Chondrocyte (in vitro differentiated cells): ENCODE results near the gene CDK5. TPM values are rescaled to one million over a fixed set of nuclear protein-coding genes. Genes with fewer than 3 reads are reported as not detected.

Source experiments
- DNase-seq: peaks from one replicate; pipeline ENCODE4 v3.0.0; 2021; ENCODE audit warnings: mixed read lengths, low spot score
- H3K27ac Mint-ChIP-seq: one replicate; pipeline ENCODE4 v1.8.0; 2021; ENCODE audit warnings: mild to moderate bottlenecking, moderate library complexity, mixed read lengths; ENCODE audit not compliant: unreplicated experiment
- H3K27me3 Mint-ChIP-seq: 2 replicates; pipeline ENCODE4 v1.8.0; 2021; ENCODE audit warnings: low read depth, mixed read lengths
- H3K36me3 Mint-ChIP-seq: 2 replicates; pipeline ENCODE4 v1.8.0; 2021; ENCODE audit warnings: low read depth, mixed read lengths
- H3K4me1 Mint-ChIP-seq: 2 replicates; pipeline ENCODE4 v1.8.0; 2021; ENCODE audit warnings: low read depth, mild to moderate bottlenecking, mixed read lengths
- H3K4me3 Mint-ChIP-seq: one replicate; pipeline ENCODE4 v1.8.0; 2021; ENCODE audit warnings: mild to moderate bottlenecking, moderate library complexity, mixed read lengths; ENCODE audit not compliant: unreplicated experiment
- H3K9me3 Mint-ChIP-seq: 2 replicates; pipeline ENCODE4 v1.8.0; 2021; ENCODE audit warnings: low read depth, mixed read lengths
- total RNA-seq: library from RNA; stranded (reverse); gene quantifications from 3 replicates; pipeline ENCODE4 v1.2.1, GENCODE V29; 2021
- TF ChIP-seq, protein P1 (sequence below): fragments of 200-600 bp; sonication (generic); IDR thresholded peaks from 2 replicates; pipeline ENCODE4 v1.5.0; 2021; ENCODE audit warnings: antibody characterized with exemption, mild to moderate bottlenecking, moderate library complexity

Gene CDK5
- total RNA-seq, 1 donor from 2014 or later: 24.0 TPM

DNA sequence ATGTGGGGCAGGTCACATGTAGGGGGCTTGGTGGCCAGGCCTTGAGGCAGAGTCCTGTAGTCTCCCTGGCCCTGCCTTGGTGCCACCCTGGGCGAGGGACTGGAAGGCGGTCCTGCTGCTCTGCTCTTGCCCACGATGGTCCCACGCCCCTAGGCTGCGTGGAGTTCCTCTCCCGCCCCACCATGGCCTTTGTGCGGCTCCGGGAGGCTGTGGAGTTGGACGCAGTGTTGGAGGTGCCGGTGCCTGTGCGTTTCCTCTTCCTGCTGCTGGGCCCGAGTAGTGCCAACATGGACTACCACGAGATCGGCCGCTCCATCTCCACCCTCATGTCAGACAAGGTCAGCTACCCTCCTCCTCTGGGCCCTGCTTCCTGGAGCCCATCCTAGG, 12.9 kb upstream of the CDK5 start:
- H3K4me1 Mint-ChIP-seq: peaks cover 11% of the 10 kb centered on the region
- TF ChIP-seq, protein P1, sequence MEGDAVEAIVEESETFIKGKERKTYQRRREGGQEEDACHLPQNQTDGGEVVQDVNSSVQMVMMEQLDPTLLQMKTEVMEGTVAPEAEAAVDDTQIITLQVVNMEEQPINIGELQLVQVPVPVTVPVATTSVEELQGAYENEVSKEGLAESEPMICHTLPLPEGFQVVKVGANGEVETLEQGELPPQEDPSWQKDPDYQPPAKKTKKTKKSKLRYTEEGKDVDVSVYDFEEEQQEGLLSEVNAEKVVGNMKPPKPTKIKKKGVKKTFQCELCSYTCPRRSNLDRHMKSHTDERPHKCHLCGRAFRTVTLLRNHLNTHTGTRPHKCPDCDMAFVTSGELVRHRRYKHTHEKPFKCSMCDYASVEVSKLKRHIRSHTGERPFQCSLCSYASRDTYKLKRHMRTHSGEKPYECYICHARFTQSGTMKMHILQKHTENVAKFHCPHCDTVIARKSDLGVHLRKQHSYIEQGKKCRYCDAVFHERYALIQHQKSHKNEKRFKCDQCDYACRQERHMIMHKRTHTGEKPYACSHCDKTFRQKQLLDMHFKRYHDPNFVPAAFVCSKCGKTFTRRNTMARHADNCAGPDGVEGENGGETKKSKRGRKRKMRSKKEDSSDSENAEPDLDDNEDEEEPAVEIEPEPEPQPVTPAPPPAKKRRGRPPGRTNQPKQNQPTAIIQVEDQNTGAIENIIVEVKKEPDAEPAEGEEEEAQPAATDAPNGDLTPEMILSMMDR: no peak
- no peak overlapping the region for H3K27ac Mint-ChIP-seq
- H3K36me3 Mint-ChIP-seq: peaks cover 25% of the 10 kb centered on the region
- H3K27me3 Mint-ChIP-seq: no peaks in the 10 kb centered on the region
- no peaks in the 10 kb centered on the region for H3K9me3 Mint-ChIP-seq
- H3K4me3 Mint-ChIP-seq: no peak overlapping the region
- DNase-seq: no peak

DNA sequence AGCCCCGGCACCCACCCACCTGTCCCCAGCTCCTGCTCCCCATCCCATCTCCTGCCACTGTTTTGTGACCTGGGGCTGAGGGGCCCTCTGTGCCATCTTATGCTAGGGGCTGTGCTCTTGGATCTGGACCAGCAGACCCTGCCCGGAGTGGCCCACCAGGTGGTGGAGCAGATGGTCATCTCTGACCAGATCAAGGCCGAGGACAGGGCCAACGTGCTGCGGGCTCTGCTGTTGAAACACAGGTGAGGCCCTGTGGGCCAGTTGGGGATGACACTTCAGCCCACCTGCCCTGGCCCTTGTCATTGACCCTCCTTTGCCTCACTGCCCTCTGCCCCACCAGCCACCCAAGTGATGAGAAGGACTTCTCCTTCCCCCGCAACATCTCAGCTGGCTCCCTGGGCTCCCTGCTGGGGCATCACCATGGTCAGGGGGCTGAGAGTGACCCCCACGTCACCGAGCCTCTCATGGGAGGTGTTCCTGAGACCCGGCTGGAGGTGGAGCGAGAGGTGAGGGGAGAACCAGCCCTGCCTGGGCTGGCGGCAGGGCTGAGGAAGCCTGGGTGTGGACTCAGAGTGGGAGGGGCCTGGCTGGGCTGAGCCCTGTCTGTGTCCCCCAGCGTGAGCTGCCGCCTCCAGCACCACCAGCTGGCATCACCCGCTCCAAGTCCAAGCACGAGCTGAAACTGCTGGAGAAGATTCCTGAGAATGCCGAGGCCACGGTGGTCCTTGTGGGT, 12.3 kb upstream of the CDK5 start:
- TF ChIP-seq, protein P1: no peak
- no peak for DNase-seq
- Mint-ChIP-seq H3K9me3 (no peaks in the 10 kb centered on the region), H3K4me1 (peaks cover 15% of the 10 kb centered on the region), H3K4me3 (no peak overlapping the region), H3K27ac (peak overlapping the region; percentile 17), H3K27me3 (no peaks in the 10 kb centered on the region), H3K36me3 (peaks cover 27% of the 10 kb centered on the region)

DNA sequence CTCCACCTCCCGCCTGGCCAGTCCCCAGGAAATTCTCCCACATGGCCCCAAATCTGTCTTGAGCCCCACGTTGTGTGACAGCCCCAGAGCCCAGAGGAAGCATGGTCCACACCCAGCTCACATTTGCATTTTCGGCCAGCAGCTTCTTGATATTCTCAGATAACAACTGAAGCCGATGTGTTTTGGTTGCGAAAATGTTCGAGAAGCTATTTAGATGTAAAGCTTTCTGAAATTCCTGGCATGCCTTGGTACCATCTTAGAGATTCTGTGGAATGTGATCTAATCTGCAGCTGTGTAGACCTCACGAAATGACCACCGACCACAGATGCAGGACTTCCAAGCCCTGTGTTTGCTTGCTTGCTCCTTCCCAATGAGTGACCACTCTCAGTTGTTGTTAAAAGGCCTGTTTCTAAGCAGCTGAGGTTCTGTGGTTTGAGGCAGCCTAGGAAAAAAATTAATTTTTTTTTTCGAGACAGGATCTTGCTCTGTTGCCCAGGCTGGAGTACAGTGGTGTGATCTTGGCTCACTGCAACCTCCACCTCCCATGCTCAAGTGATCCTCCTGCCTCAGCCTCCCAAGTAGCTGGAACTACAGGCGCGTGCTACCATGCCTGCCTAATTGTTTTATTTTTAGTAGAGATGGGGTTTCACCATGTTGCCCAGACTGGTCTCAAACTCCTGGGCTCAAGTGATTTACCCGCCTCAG, 10.5 kb upstream of the CDK5 start:
- no peaks in the 10 kb centered on the region for H3K9me3 Mint-ChIP-seq
- H3K4me1 Mint-ChIP-seq: peaks cover 20% of the 10 kb centered on the region
- H3K27ac Mint-ChIP-seq: peak overlapping the region; percentile 36

DNA sequence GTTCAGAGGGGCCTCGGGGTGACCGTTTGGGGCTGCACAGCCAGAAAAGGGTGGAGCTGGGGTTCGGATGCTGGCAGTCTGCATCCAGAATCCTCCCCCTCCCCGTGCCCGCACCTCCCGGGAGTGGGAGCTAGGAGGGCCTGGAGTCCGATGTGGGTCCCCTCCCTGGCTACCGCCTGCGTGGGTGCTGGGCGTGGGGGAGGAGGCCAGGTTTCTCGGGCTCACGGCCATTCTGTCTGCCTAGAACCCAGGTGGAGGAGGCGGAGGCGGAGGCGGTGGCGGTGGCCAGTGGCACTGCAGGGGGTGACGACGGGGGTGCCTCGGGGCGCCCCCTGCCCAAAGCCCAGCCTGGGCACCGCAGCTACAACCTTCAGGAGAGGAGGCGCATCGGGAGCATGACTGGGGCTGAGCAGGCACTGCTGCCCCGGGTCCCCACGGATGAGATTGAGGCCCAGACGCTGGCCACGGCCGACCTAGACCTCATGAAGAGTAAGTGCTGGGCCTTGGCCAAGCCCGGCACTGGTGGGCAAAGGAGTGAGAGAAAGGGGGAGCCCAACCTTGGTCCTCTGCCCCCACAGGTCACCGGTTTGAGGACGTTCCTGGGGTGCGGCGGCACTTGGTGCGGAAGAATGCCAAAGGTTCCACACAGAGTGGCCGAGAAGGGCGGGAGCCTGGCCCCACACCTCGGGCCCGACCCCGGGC, 8.7 kb upstream of the CDK5 start:
- H3K4me3 Mint-ChIP-seq: no peak overlapping the region
- H3K9me3 Mint-ChIP-seq: no peaks in the 10 kb centered on the region
- H3K27ac Mint-ChIP-seq: no peak overlapping the region
- TF ChIP-seq, protein P1: no peak
- H3K4me1 Mint-ChIP-seq: peaks cover 29% of the 10 kb centered on the region
- H3K27me3 Mint-ChIP-seq: no peaks in the 10 kb centered on the region
- no peak for DNase-seq
- H3K36me3 Mint-ChIP-seq: peaks cover 19% of the 10 kb centered on the region

More for the DNA sequence above, 10.5 kb upstream of the CDK5 start:
- no peak for DNase-seq
- Mint-ChIP-seq H3K27me3 (no peaks in the 10 kb centered on the region), H3K36me3 (peaks cover 26% of the 10 kb centered on the region), H3K4me3 (no peak overlapping the region)
- TF ChIP-seq, protein P1: no peak

DNA sequence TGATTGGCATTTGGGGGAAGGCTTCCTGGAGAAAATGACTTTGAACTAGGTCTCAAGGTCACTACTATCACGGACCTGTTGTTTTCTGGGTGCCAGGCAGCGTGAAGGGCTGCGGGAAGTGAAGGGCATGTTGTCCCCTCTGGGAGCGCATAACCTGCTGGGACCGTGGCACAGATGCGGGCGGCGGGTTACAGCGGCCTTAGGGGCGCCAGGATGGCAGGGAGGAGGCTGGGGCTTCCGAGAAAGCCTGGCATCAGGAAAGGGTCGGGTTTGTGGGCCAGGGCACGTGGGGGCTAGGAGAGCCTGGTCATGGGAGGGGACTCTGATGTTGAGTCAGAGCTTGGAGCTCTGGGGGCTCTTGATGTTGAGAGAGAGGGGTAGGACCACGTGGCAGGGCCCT, 7.8 kb upstream of the CDK5 start:
- peak overlapping the region; percentile 32 for H3K27ac Mint-ChIP-seq

More for the DNA sequence above, 7.8 kb upstream of the CDK5 start:
- peaks cover 17% of the 10 kb centered on the region for H3K36me3 Mint-ChIP-seq
- H3K4me3 Mint-ChIP-seq: no peak overlapping the region
- TF ChIP-seq, protein P1: no peak
- H3K27me3 Mint-ChIP-seq: no peaks in the 10 kb centered on the region
- no peaks in the 10 kb centered on the region for H3K9me3 Mint-ChIP-seq
- H3K4me1 Mint-ChIP-seq: peaks cover 37% of the 10 kb centered on the region
- DNase-seq: no peak
